Mesenchymal stem cell (in vitro differentiated cells and primary cell): Measurements from ENCODE around the gene ORAI3.

ENCODE experiments used
- DNase-seq: peaks from one replicate; pipeline ENCODE4 v3.0.0-alpha.2; 2013
- H2AFZ ChIP-seq: one replicate; pipeline ENCODE4 v1.6.1; 2013; ENCODE audit warnings: low read depth, mild to moderate bottlenecking, control low read depth, inconsistent platforms, low read length, moderate library complexity
- H2AK5ac ChIP-seq: 2 replicates; pipeline ENCODE4 v1.6.1; 2013; ENCODE audit warnings: low read length, moderate library complexity, mild to moderate bottlenecking, inconsistent platforms; ENCODE audit not compliant: severe bottlenecking
- H2BK120ac ChIP-seq: one replicate; pipeline ENCODE4 v1.6.1; 2013; ENCODE audit warnings: low read depth, mild to moderate bottlenecking, inconsistent platforms, low read length, moderate library complexity
- H2BK12ac ChIP-seq, 2 experiments: one replicate each; pipeline ENCODE4 v1.6.1; 2013; ENCODE audit warnings: inconsistent platforms in 2 of 2, low read length in 2 of 2, mild to moderate bottlenecking in 2 of 2, moderate library complexity in 2 of 2, control low read depth in 1 of 2
- H2BK15ac ChIP-seq: one replicate; pipeline ENCODE4 v1.6.1; 2013; ENCODE audit warnings: mild to moderate bottlenecking, low read depth, inconsistent platforms; ENCODE audit not compliant: poor library complexity, severe bottlenecking
- H2BK5ac ChIP-seq: 2 replicates; pipeline ENCODE4 v1.6.1; 2013; ENCODE audit warnings: low read depth, mild to moderate bottlenecking, low read length, control low read depth, inconsistent platforms; ENCODE audit not compliant: poor library complexity, severe bottlenecking
- H3K14ac ChIP-seq, 2 experiments: one replicate each; pipeline ENCODE4 v1.6.1; 2013; ENCODE audit warnings: inconsistent platforms in 2 of 2, low read length in 2 of 2, control low read depth in 1 of 2, mild to moderate bottlenecking in 1 of 2, moderate library complexity in 1 of 2
- H3K18ac ChIP-seq, 2 experiments: one replicate each; pipeline ENCODE4 v1.6.1; 2013; ENCODE audit warnings: inconsistent platforms in 2 of 2, low read length in 2 of 2, control low read depth in 1 of 2, low read depth in 1 of 2, mild to moderate bottlenecking in 1 of 2
- H3K23ac ChIP-seq, 2 experiments: one replicate each; pipeline ENCODE4 v1.6.1; 2013; ENCODE audit warnings: inconsistent platforms in 2 of 2, low read length in 2 of 2, mild to moderate bottlenecking in 2 of 2, moderate library complexity in 2 of 2, control low read depth in 1 of 2
- H3K27ac ChIP-seq: 2 replicates; pipeline ENCODE4 v1.5.1; 2013; ENCODE audit warnings: mild to moderate bottlenecking, moderate library complexity, low read length, control low read depth, inconsistent platforms; ENCODE audit not compliant: poor library complexity, severe bottlenecking
- H3K27me3 ChIP-seq, 2 experiments: 2 replicates each; pipeline versions ENCODE4 v1.6.1 to v1.7.0; 2013; ENCODE audit warnings: low read length in 2 of 2, mild to moderate bottlenecking in 2 of 2, moderate library complexity in 2 of 2, control low read depth in 1 of 2, inconsistent platforms in 1 of 2; ENCODE audit not compliant: control insufficient read depth in 1 of 2, insufficient read depth in 1 of 2
- H3K36me3 ChIP-seq, 2 experiments: 2 replicates each; pipeline versions ENCODE4 v1.6.1 to v1.7.0; 2013; ENCODE audit warnings: low read length in 2 of 2, control low read depth in 1 of 2, inconsistent platforms in 1 of 2, low read depth in 1 of 2, mild to moderate bottlenecking in 1 of 2; ENCODE audit not compliant: insufficient read depth in 2 of 2, control insufficient read depth in 1 of 2
- H3K4ac ChIP-seq, 2 experiments: one replicate each; pipeline ENCODE4 v1.6.1; 2013; ENCODE audit warnings: inconsistent platforms in 2 of 2, low read length in 2 of 2, mild to moderate bottlenecking in 2 of 2, moderate library complexity in 2 of 2, control low read depth in 1 of 2, low read depth in 1 of 2
- H3K4me1 ChIP-seq: 2 replicates; pipeline ENCODE4 v1.6.1; 2013; ENCODE audit warnings: low read depth, low read length, control low read depth; ENCODE audit not compliant: control insufficient read depth, insufficient read depth
- H3K4me2 ChIP-seq: 2 replicates; pipeline ENCODE4 v1.6.1; 2013; ENCODE audit warnings: low read length, mild to moderate bottlenecking, inconsistent platforms; ENCODE audit not compliant: poor library complexity, severe bottlenecking
- H3K4me3 ChIP-seq, 2 experiments: 2 replicates each; pipeline versions ENCODE4 v1.5.1 to v1.7.0; 2013; ENCODE audit warnings: low read length in 2 of 2, mild to moderate bottlenecking in 2 of 2, control low read depth in 1 of 2, low read depth in 1 of 2; ENCODE audit not compliant: insufficient read depth in 1 of 2
- H3K79me1 ChIP-seq: replicated peaks from 2 replicates; pipeline ENCODE4 v1.6.1; 2013; ENCODE audit warnings: mild to moderate bottlenecking, control low read depth, low read length, inconsistent platforms; ENCODE audit not compliant: poor library complexity, severe bottlenecking
- H3K9ac ChIP-seq: 2 replicates; pipeline ENCODE4 v1.7.0; 2013; ENCODE audit warnings: mild to moderate bottlenecking, low read length, moderate library complexity
- H3K9me3 ChIP-seq: 2 replicates; pipeline ENCODE4 v1.7.0; 2013; ENCODE audit warnings: mild to moderate bottlenecking, low read length; ENCODE audit not compliant: control insufficient read depth
- H4K8ac ChIP-seq: one replicate; pipeline ENCODE4 v1.6.1; 2013; ENCODE audit warnings: inconsistent platforms, mild to moderate bottlenecking, low read length, moderate library complexity
- H4K91ac ChIP-seq: one replicate; pipeline ENCODE4 v1.6.1; 2013; ENCODE audit warnings: mild to moderate bottlenecking, low read length, inconsistent platforms
- WGBS: methylation state at CpG from one replicate; pipeline ENCODE4 v1.1.7; 2013; ENCODE audit warnings: mixed read lengths; 5-methylcytosine and 5-hydroxymethylcytosine counted together

The ORAI3 gene

DNA sequence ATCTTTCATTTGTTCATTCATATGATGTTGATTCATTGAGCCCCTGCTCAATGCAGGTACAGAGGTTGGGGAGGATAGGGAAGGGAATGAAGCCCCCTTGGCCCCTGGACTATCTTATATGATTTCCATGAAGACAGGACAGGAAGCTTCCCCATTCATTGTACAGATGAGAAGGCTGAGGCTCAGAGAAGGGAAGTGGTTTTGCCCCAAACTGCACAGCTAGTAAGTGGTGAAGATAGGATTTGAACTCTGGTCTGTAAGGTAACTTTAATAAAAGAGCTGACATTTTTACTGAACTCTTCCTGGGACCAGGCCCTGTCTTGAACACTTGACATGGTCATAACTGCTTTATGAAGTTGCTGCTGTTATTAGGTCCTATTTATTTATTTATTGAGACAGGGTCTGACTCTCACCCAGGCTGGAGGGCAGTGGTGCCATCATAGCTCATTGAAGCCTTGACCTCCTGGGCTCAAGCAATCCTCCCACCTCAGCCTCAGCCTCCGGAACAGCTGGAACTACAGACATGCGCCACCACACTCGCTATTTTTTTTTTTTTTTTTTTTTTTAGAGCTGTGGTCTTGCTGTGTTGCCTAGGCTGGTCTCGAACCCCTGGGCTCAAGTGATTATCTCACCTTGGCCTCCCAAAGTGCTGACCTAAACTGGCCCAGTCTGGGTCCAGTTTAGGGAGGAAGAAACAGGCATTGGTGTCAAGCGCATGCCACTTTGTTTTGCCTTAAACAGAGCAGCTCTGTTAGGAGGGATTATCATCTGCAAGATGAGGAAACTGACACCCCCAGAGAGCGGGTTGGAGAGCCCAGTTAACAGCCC is 47.5 kb upstream of the ORAI3 start:
- H2BK5ac ChIP-seq = no peak overlapping the region
- H3K27me3 ChIP-seq = no peaks in the 10 kb centered on the region
- H4K91ac ChIP-seq = no peak overlapping the region
- peak; percentile 22 for DNase-seq
- peaks cover 3 to 7% of the 10 kb centered on the region in 2 experiments for H3K36me3 ChIP-seq
- H3K27ac ChIP-seq = peak overlapping the region; percentile 44
- H2BK120ac ChIP-seq = peak overlapping the region; percentile 64
- H2BK15ac ChIP-seq = no peak overlapping the region
- H2BK12ac ChIP-seq = no peak overlapping the region
- peaks cover 5% of the 10 kb centered on the region for H3K79me1 ChIP-seq
- H3K9ac ChIP-seq = peak overlapping the region; percentile 84
- no peaks in the 10 kb centered on the region for H3K9me3 ChIP-seq
- H3K4me1 ChIP-seq = peaks cover 6% of the 10 kb centered on the region
- no peak overlapping the region for H3K23ac ChIP-seq
- peak overlapping the region; percentile 91 for H4K8ac ChIP-seq
- H3K4ac ChIP-seq = peak overlapping the region; percentile 13 to 30
- H3K14ac ChIP-seq = no peak overlapping the region
- WGBS = 56% methylated on average over 6 of the region's 6 CpGs
- H3K18ac ChIP-seq = peak overlapping the region; percentile 59 to 84
- H2AK5ac ChIP-seq = no peak overlapping the region
- peak overlapping the region; percentile 62 to 77 for H3K4me3 ChIP-seq
- peak overlapping the region; percentile 47 for H2AFZ ChIP-seq
- peak overlapping the region; percentile 60 for H3K4me2 ChIP-seq

DNA sequence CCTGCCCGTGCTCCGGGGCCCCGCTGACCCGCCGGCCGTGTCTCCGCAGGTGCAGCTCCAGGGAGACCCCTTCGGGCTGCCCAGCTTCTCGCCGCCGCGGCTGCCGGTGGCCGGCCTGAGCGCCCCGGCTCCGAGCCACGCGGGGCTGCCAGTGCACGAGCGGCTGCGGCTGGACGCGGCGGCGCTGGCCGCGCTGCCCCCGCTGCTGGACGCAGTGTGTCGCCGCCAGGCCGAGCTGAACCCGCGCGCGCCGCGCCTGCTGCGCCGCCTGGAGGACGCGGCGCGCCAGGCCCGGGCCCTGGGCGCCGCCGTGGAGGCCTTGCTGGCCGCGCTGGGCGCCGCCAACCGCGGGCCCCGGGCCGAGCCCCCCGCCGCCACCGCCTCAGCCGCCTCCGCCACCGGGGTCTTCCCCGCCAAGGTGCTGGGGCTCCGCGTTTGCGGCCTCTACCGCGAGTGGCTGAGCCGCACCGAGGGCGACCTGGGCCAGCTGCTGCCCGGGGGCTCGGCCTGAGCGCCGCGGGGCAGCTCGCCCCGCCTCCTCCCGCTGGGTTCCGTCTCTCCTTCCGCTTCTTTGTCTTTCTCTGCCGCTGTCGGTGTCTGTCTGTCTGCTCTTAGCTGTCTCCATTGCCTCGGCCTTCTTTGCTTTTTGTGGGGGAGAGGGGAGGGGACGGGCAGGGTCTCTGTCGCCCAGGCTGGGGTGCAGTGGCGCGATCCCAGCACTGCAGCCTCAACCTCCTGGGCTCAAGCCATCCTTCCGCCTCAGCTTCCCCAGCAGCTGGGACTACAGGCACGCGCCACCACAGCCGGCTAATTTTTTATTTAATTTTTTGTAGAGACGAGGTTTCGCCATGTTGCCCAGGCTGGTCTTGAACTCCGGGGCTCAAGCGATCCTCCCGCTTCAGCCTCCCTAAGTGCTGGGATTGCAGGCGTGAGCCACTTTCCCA is 46.6 kb upstream of the ORAI3 start:
- Histone ChIP-seq H3K9me3 (no peaks in the 10 kb centered on the region), H3K4me3 (peak overlapping the region; percentile 62 to 78), H2BK12ac (no peak overlapping the region), H2BK120ac (peak overlapping the region; percentile 98), H3K27ac (peak overlapping the region; percentile 9), H4K91ac (peak overlapping the region; percentile 95), H2BK5ac (no peak overlapping the region), H4K8ac (peak overlapping the region; percentile 91), H2AFZ (peak overlapping the region; percentile 73), H3K36me3 (peaks cover 3 to 7% of the 10 kb centered on the region in 2 experiments), H3K79me1 (peaks cover 5% of the 10 kb centered on the region), H3K18ac (peak overlapping the region; percentile 84 to 85), H3K23ac (no peak overlapping the region), H2AK5ac (no peak overlapping the region), H2BK15ac (peak overlapping the region; percentile 84), H3K9ac (peak overlapping the region; percentile 88), H3K4me2 (peak overlapping the region; percentile 74), H3K27me3 (no peaks in the 10 kb centered on the region), H3K4me1 (peaks cover 6% of the 10 kb centered on the region), H3K4ac (peak overlapping the region; percentile 31 to 76), H3K14ac (peak overlapping the region in 1 of 2 experiments; percentile 30)
- DNase-seq = peak; percentile 65
- 12% methylated on average over 87 of the region's 99 CpGs for WGBS

DNA sequence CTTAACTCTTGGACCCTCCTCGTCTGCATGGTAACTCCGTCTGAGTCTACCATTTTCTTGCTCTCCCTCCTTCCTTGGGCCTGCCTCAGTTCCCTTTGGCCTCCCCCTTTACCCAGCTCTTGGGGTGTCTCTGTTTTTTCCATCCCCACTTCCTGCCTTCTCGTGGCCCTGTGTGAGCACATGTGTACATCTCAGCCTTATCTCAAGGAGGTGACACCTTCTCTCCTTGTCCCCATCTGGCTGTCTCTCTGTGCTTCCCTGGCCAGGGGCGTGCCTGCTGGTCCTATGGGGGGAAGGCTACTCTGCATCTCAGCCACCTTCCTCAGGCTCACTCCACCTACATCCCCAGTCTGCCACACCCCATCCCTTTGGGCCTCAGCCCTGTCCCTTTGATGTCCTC is 45.9 kb upstream of the ORAI3 start:
- peak overlapping the region in 1 of 2 experiments; percentile 78 for H3K4me3 ChIP-seq
- peaks cover 3 to 7% of the 10 kb centered on the region in 2 experiments for H3K36me3 ChIP-seq
- no peak overlapping the region for H3K4me2 ChIP-seq
- no peak overlapping the region for H3K14ac ChIP-seq
- WGBS = 90% methylated on average over 4 of the region's 4 CpGs
- H3K27ac ChIP-seq = no peak overlapping the region
- no peak overlapping the region for H3K23ac ChIP-seq
- H3K4ac ChIP-seq = peak overlapping the region in 1 of 2 experiments; percentile 1
- peak overlapping the region; percentile 88 for H3K9ac ChIP-seq
- H3K9me3 ChIP-seq = no peaks in the 10 kb centered on the region
- no peak overlapping the region for H2BK15ac ChIP-seq
- peak overlapping the region; percentile 60 for H4K91ac ChIP-seq
- peak overlapping the region; percentile 53 for H2AK5ac ChIP-seq
- H2AFZ ChIP-seq = no peak overlapping the region
- peak overlapping the region in 1 of 2 experiments; percentile 61 for H2BK12ac ChIP-seq
- H4K8ac ChIP-seq = peak overlapping the region; percentile 84
- peaks cover 5% of the 10 kb centered on the region for H3K79me1 ChIP-seq
- no peak overlapping the region for H3K18ac ChIP-seq
- no peak overlapping the region for H2BK5ac ChIP-seq
- DNase-seq = no peak
- no peaks in the 10 kb centered on the region for H3K27me3 ChIP-seq
- peak overlapping the region; percentile 2 for H2BK120ac ChIP-seq
- peaks cover 3% of the 10 kb centered on the region for H3K4me1 ChIP-seq
